Central memory CD8-positive, alpha-beta T cell (primary cell): ENCODE results near the gene CHAMP1.

Experiments
- ATAC-seq: fragments of 150-1000 bp; cut with Tn5 transposase; replicated peaks from 2 replicates; pipeline ENCODE4 v1.10.0; 2022; ENCODE audit warnings: mild to moderate bottlenecking, moderate FRiP score, moderate number of reproducible peaks; ENCODE audit not compliant: poor library complexity, severe bottlenecking; ENCODE audit errors: extremely low read depth
- DNase-seq, 2 donors: peaks; one replicate each; pipeline ENCODE4 v3.0.0; 2021; ENCODE audit warnings: low spot score in 2 of 2
- H3K27ac Mint-ChIP-seq: one replicate; pipeline ENCODE4 v1.8.0; 2022; ENCODE audit warnings: low read depth, mild to moderate bottlenecking, moderate library complexity, mixed read lengths
- H3K27me3 Mint-ChIP-seq: one replicate; pipeline ENCODE4 v1.8.0; 2022; ENCODE audit warnings: mixed read lengths
- H3K36me3 Mint-ChIP-seq: one replicate; pipeline ENCODE4 v1.8.0; 2022; ENCODE audit warnings: mild to moderate bottlenecking, moderate library complexity, mixed read lengths; ENCODE audit not compliant: insufficient read depth
- H3K4me1 Mint-ChIP-seq: one replicate; pipeline ENCODE4 v1.8.0; 2022; ENCODE audit warnings: mixed read lengths
- H3K4me3 Mint-ChIP-seq: one replicate; pipeline ENCODE4 v1.8.0; 2022; ENCODE audit warnings: mild to moderate bottlenecking, moderate library complexity, mixed read lengths
- H3K9me3 Mint-ChIP-seq: one replicate; pipeline ENCODE4 v1.8.0; 2022; ENCODE audit warnings: mixed read lengths

The CHAMP1 gene

DNA sequence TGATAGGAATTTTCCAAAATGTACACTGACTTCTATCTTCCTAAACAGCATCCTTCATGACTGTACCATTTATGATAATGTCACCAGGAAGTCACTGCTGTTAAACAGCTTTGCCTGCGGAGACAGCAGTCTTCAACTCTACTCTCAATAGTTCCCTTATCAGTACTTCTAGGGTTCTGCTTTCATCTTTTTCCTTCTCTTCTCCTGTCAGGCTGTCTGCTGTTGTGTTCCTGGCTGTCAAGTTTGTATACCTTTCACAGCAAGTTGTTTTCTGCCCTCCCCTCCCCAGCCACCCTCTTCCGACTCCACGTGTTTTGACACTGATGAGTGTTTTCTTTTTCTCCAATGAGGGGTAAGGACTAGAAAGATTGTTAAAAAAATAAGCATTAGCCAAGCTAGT lies 30.7 kb upstream of the CHAMP1 start:
- peaks cover 49% of the 10 kb centered on the region for H3K4me1 Mint-ChIP-seq

DNA sequence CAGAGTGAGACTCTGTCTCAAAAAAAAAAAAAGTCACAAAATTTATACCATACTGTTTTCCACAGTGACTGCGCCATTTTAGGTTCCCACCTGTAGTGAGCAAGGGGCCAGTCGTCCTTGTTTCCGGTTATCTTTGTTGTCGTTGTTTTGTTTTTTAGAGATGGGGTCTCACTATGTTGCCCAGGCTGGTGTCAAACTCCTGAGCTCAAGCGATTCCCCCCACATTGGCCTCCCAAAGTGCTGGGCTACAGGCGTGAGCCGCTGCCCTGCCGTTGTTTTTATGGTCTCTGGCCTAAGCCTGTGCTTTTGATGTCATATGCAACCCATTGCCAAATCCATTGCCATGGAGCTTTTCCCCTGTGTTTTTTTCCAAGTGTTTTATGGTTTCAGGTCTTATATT lies 29.6 kb upstream of the CHAMP1 start:
- no peaks in the 10 kb centered on the region for H3K9me3 Mint-ChIP-seq
- DNase-seq: no peak
- H3K4me1 Mint-ChIP-seq: peaks cover 46% of the 10 kb centered on the region
- H3K4me3 Mint-ChIP-seq: no peak overlapping the region
- no peak for ATAC-seq
- peaks cover 54% of the 10 kb centered on the region for H3K36me3 Mint-ChIP-seq
- H3K27ac Mint-ChIP-seq: no peak overlapping the region
- H3K27me3 Mint-ChIP-seq: no peaks in the 10 kb centered on the region

More for the DNA sequence above, 30.7 kb upstream of the CHAMP1 start:
- Mint-ChIP-seq H3K9me3 (no peaks in the 10 kb centered on the region), H3K27me3 (no peaks in the 10 kb centered on the region), H3K36me3 (peaks cover 50% of the 10 kb centered on the region), H3K27ac (no peak overlapping the region), H3K4me3 (peak overlapping the region; percentile 30)
- no peak for ATAC-seq
- DNase-seq: no peak

DNA sequence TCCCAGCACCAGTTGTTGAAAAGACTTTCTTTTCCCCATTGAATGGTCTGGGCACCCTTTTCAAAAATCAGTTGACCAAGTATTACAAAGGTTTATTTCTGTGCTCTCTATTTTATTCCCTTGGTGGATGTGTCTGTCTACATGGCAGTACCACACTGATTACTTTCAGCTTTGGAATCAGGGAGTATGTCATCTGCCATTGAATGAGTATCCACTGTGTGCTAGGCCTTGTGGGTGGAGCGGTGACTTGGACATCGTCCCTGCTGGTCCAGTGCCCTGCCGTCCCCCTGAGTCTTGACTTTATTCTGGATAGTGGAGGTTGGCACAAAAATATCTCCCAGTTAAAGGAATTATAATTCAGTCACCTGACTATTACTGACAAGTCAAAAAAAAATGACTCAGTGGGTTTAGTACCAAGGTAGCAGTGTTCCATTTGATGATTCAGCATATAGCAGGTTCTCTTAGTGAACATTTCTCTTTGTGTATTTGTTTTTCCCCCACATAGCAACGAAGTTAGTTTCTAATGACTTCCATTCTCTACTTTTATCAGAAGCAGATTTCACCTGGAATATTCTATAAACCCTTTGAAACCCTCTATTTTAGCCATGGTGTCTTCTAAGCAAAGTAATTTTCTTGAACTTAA lies 29.0 kb upstream of the CHAMP1 start:
- Mint-ChIP-seq H3K27me3 (no peaks in the 10 kb centered on the region), H3K9me3 (no peaks in the 10 kb centered on the region), H3K36me3 (peaks cover 55% of the 10 kb centered on the region), H3K4me1 (peaks cover 40% of the 10 kb centered on the region), H3K27ac (no peak overlapping the region), H3K4me3 (no peak overlapping the region)
- DNase-seq (no peak), ATAC-seq (no peak)

- no peaks in the 10 kb centered on the region for H3K9me3 Mint-ChIP-seq
- peaks cover 57% of the 10 kb centered on the region for H3K36me3 Mint-ChIP-seq
- no peak overlapping the region for H3K27ac Mint-ChIP-seq
- H3K27me3 Mint-ChIP-seq: no peaks in the 10 kb centered on the region
- no peak overlapping the region for H3K4me3 Mint-ChIP-seq
- peaks cover 39% of the 10 kb centered on the region for H3K4me1 Mint-ChIP-seq
- DNase-seq (no peak), ATAC-seq (no peak)
Measured at GRCh38 chr13:114286808-114287207, 27.5 kb upstream of the CHAMP1 start.

DNA sequence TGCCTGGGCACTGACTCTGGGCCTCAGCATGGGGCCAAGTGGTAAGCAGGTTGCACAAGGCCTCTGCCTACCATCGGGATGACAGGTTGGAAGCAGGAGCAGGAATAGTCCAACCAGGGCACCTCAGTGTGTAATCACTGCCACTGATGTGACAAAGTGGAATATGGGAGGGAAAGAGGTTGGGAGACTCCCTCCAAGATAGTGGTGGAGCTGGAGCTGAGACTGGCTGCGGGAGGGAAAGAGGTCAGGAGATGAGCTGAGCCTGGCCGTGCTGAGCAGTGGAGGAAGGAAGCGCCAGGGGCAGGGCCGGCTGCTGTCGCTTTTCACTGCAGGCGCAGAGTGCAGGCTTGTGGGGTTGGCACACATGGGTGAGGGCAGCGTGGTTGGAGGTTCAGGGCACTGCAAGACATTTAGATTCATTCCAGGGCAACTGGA lies 26.1 kb upstream of the CHAMP1 start:
- H3K36me3 Mint-ChIP-seq: peaks cover 63% of the 10 kb centered on the region
- ATAC-seq (no peak), DNase-seq (no peak)
- peak overlapping the region; percentile 55 for H3K27ac Mint-ChIP-seq
- H3K4me1 Mint-ChIP-seq: peaks cover 39% of the 10 kb centered on the region
- no peaks in the 10 kb centered on the region for H3K27me3 Mint-ChIP-seq
- no peak overlapping the region for H3K4me3 Mint-ChIP-seq
- no peaks in the 10 kb centered on the region for H3K9me3 Mint-ChIP-seq

DNA sequence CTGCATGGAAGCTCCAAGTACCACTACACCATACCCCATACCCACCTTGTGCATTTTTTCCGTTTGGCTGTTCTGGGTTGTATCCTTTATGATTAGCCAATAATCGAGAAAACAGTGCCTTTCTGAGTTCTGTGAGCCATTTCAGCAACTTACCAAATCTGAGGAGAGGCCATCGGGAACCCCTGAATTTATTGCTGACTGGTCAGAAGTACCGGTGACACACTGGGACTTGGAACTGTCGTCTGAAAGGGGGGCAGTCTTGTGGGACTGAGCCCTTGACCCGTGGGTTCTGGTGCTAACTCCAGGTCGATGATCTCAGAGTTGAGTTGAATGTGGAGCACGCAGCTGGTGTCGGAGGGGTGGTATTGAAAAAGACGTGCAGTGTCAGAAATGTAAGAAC lies 17.9 kb upstream of the CHAMP1 start:
- DNase-seq: no peak
- no peak for ATAC-seq
- Mint-ChIP-seq H3K27me3 (no peaks in the 10 kb centered on the region), H3K4me1 (peaks cover 9% of the 10 kb centered on the region), H3K36me3 (peaks cover 47% of the 10 kb centered on the region), H3K9me3 (no peaks in the 10 kb centered on the region), H3K27ac (no peak overlapping the region), H3K4me3 (no peak overlapping the region)

DNA sequence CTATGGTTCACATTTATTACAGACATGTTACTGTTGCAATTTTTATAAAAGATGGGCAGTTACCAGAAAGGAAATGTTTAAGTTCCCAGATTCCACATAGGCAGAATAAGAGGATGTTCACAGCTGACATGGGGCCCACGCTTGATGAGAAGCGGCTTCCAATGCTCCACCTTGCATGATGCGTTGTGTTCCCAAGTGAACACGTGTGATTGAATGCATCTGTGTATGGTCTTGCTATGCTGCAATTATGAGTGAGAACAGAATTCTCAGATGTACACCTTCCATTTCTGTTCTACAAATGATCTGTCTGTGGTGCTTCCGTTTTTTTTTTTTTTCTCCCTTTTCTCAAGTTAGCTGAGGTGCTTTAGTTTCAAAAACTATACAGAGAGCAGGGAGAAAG lies 17.4 kb upstream of the CHAMP1 start:
- Mint-ChIP-seq H3K36me3 (peaks cover 46% of the 10 kb centered on the region), H3K9me3 (no peaks in the 10 kb centered on the region), H3K4me1 (peaks cover 6% of the 10 kb centered on the region), H3K27me3 (no peaks in the 10 kb centered on the region), H3K27ac (no peak overlapping the region), H3K4me3 (no peak overlapping the region)
- no peak for DNase-seq
- ATAC-seq: no peak

DNA sequence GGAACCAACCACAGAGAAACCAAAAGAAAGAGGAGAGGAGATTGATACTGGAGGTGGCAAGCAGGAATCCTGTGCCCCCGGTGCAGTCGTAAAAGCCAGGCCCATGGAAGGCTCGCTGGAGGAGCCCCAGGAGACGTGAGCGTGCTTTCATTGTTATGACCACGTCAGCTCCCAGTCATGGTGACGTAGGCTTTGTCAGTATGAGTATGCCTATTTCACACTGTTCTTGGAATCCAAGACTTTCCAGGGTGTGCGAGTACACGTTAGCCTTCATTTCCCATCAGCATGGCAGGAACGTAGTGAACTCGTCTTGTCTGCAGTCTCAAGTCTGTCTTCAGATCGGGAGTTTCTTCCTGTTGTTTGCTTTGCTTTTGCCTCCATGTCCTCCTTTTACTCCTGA lies 15.4 kb upstream of the CHAMP1 start:
- H3K4me3 Mint-ChIP-seq: no peak overlapping the region
- no peak for DNase-seq
- no peak overlapping the region for H3K27ac Mint-ChIP-seq
- H3K9me3 Mint-ChIP-seq: no peaks in the 10 kb centered on the region
- H3K36me3 Mint-ChIP-seq: peaks cover 42% of the 10 kb centered on the region
- peaks cover 6% of the 10 kb centered on the region for H3K4me1 Mint-ChIP-seq
- no peaks in the 10 kb centered on the region for H3K27me3 Mint-ChIP-seq
- no peak for ATAC-seq

DNA sequence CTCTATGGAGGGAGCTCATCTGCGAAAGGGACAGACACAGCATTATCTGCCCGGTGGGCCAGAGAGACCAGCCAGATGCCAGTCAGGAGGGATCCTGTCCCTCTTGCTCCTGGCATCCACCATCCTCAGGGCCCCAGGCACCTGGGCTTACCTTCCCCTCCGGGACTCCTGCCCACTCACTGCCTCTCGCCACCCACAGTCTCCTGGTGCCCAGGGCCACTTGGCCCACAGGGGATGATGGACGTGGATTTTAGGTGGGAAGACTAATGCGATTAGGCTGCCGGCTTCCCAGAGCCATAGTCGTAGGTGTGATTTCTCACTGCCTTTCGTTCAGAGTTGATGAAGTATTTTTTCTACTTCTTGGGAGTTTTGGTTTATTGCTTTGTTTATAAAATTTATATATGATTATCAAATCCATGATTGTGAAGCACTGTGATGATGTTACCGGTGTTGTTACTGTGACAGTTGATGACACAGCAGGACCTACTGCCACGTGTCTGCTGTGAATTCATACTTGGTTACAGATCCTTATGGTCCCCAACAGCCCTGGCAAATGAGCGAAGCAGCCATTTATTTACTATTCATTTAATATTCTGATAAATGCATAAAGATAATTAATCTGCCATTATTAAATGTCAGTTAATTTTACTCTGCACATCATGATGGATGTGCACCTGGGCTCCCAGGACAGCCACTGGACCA lies 14.5 kb upstream of the CHAMP1 start:
- Mint-ChIP-seq H3K4me3 (no peak overlapping the region), H3K9me3 (no peaks in the 10 kb centered on the region), H3K36me3 (peaks cover 42% of the 10 kb centered on the region), H3K27me3 (no peaks in the 10 kb centered on the region), H3K4me1 (peaks cover 6% of the 10 kb centered on the region), H3K27ac (no peak overlapping the region)
- DNase-seq: no peak
- ATAC-seq: no peak

DNA sequence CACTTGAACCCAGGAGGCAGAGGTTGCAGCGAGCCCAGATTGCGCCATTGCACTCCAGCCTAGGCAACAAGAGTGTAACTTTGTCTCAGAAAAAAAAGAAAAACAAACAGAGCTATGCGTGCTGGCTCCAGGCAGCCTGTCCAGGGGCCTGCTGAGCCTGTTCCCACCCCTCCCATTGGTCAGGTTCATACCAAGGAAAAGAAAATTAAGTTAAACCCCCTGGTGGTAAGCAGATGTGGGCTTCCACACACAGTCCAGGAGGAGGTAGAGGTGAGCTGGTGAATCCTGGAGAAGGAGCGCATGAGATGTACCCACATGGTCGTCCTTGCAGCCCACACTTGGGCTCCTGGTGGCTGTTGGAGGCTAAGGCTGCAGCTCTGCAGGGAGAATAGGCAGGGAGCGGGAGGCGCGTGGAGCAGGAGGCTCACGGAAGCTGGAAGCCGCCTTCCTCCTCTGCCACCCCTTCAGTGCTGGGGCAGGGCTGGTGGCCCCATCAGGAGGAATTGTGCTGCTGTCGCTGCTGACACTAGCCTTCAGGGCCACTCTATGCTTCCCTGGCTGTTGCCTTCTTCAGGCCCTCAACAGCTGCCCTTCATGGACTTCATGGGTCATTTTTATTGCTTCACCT lies 10.5 kb upstream of the CHAMP1 start:
- peaks cover 46% of the 10 kb centered on the region for H3K36me3 Mint-ChIP-seq
- H3K27me3 Mint-ChIP-seq: no peaks in the 10 kb centered on the region
- H3K9me3 Mint-ChIP-seq: no peaks in the 10 kb centered on the region
- no peaks in the 10 kb centered on the region for H3K4me1 Mint-ChIP-seq
- ATAC-seq: no peak
- DNase-seq: no peak
- no peak overlapping the region for H3K4me3 Mint-ChIP-seq
- H3K27ac Mint-ChIP-seq: no peak overlapping the region

DNA sequence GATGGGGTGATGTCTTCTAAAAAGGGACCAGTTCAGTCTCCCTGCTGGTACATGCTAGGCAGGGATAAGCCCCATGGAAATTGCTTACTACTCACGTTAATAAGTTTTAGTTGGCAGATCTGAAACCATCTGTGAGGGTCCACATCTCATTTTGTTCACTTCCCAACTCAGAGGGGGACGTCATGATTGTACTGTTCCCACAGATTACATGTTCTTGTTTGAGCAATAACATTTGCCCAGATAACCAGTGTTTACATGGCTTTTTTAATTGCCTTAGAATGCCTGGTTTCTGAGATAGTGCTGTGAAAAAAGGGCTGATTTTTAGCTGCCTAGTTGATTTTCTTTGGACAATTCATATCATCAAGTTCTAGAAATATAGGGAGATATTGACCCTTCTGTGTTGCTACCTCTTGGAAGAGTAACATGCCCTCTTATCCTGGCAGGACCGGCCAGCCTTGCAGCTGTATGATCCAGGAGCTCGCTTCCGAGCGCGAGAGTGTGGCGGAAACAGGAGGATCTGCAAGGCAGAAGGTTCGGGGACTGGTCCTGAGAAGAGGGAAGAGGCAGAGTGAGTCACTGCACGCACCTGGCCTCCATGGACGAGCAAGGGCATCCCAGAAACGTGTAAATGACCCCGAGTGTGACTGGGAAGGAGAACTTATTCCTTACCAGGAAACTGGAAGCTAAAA lies 9.8 kb upstream of the CHAMP1 start:
- Mint-ChIP-seq H3K27ac (no peak overlapping the region), H3K36me3 (peaks cover 43% of the 10 kb centered on the region), H3K9me3 (no peaks in the 10 kb centered on the region), H3K4me3 (no peak overlapping the region), H3K4me1 (no peaks in the 10 kb centered on the region), H3K27me3 (no peaks in the 10 kb centered on the region)
- DNase-seq: no peak
- no peak for ATAC-seq

DNA sequence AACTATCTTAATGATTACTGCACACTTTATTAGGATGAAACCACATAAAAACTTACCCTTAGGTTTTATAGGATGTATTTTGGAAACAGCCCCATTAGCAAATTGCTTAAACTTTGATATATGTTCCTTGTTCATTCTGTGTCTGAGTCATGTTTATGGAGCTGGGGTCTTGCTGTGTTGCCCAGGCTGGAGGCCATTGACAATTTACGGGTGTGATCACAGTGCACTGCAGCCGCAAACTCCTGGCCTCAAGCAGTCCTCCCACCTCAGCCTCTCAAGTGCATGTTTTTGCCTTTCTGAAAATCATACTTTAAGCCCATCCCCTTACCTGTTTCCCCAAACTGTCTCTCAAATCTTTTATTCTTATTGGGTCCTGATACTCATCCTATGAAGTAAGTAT lies 5.2 kb upstream of the CHAMP1 start:
- DNase-seq: no peak
- Mint-ChIP-seq H3K4me1 (peaks cover 13% of the 10 kb centered on the region), H3K27me3 (no peaks in the 10 kb centered on the region), H3K4me3 (no peak overlapping the region), H3K9me3 (no peaks in the 10 kb centered on the region), H3K27ac (no peak overlapping the region), H3K36me3 (peaks cover 20% of the 10 kb centered on the region)
- no peak for ATAC-seq
